Measurements from ENCODE around the gene ATP1B2.

ATP1B2 gene

GRCh38 chr17:7686222-7687071 lies 35.7 kb downstream of the ATP1B2 start:
- DNase-seq, result peak; percentile 68

DNA sequence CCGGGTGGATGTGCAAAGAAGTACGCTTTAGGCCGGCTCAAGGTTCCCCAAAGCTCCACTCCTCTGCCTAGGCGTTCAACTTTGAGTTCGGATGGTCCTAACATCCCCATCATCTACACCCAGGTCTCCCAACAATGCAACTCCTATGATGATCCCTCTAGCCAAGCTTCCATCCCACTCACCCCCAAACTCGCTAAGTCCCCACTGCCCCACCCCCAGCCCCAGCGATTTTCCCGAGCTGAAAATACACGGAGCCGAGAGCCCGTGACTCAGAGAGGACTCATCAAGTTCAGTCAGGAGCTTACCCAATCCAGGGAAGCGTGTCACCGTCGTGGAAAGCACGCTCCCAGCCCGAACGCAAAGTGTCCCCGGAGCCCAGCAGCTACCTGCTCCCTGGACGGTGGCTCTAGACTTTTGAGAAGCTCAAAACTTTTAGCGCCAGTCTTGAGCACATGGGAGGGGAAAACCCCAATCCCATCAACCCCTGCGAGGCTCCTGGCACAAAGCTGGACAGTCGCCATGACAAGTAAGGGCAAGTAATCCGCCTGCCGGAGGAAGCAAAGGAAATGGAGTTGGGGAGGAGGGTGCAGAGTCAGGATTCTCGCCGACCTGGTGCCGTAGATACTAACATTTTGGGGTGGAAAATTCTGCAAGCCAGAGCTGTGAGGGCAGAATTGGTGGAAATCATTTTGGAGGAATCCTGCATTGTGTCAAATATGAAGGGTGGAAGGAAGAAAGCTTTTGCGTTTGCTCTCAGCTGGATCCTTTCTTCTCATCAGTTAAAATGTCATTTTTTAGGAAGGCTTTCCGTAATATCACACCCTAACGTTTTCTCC lies 36.6 kb downstream of the ATP1B2 start, which contains the start of gene TP53:
TP53 (minus strand) TSS at position 419 of the 836 bp plus-strand sequence. CDS start 10,896 bp downstream, outside the sequence.
- DNase-seq, result peak; percentile 82

- DNase-seq, result peak; percentile 97
Observed at GRCh38 chr17:7687908-7688807, 37.4 kb downstream of the ATP1B2 start, which contains the start of gene WRAP53. Gene WRAP53 (plus strand): TSS chr17:7688477. CDS start chr17:7688649, 172 bp downstream.

GRCh38 chr17:7688808-7689316 lies 38.1 kb downstream of the ATP1B2 start:
- no peak for DNase-seq

- no peak for DNase-seq
Observed at GRCh38 chr17:7695586-7695985, 44.9 kb downstream of the ATP1B2 start.

DNA sequence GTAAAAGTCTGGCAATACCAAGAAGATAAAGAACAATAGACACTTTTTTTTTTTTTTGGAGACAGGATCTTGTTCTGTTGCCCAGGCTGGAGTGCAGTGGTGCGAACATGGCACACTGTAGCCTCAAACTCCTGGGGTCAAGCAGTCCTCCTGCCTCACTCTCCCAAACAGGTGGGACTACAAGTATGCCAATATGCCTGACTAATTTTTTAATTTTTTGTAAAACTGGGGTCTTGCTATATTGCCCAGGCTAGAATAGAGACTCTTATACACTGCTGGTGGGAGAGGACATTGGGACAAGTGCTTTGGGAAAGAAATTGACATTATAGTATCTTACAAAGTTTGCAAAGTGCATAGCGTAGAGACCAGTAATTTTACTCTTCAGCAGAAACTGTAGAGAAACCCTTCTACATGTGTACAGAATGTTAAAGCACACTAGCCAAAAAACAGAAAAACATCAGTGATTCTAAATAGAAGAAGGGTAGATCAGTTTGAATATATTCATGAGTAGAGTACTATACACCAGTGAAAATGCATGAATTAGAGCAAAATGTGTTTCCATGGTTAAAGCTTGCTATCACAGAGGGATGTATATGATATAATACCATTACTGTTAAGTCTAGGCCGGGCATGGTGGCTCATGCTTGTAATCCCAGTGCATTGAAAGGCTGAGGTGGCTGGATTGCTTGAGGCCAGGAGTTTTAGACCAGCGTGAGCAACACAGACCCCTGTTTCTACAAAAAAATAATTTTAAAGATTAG lies 47.3 kb downstream of the ATP1B2 start:
- DNase-seq, result no peak

GRCh38 chr17:7700510-7700909 lies 49.8 kb downstream of the ATP1B2 start:
- no peak for DNase-seq

- no peak for DNase-seq
Observed at GRCh38 chr17:7701681-7702080, 51.0 kb downstream of the ATP1B2 start.

GRCh38 chr17:7702776-7703175 lies 52.0 kb downstream of the ATP1B2 start:
- DNase-seq, result no peak

GRCh38 chr17:7703584-7704479 lies 53.1 kb downstream of the ATP1B2 start:
- DNase-seq, result no peak

GRCh38 chr17:7704601-7705268 lies 54.0 kb downstream of the ATP1B2 start, which contains the start of gene EFNB3:
Gene EFNB3 (plus strand): TSS chr17:7705202. CDS start chr17:7705599, 397 bp downstream.
- DNase-seq, result no peak

DNA sequence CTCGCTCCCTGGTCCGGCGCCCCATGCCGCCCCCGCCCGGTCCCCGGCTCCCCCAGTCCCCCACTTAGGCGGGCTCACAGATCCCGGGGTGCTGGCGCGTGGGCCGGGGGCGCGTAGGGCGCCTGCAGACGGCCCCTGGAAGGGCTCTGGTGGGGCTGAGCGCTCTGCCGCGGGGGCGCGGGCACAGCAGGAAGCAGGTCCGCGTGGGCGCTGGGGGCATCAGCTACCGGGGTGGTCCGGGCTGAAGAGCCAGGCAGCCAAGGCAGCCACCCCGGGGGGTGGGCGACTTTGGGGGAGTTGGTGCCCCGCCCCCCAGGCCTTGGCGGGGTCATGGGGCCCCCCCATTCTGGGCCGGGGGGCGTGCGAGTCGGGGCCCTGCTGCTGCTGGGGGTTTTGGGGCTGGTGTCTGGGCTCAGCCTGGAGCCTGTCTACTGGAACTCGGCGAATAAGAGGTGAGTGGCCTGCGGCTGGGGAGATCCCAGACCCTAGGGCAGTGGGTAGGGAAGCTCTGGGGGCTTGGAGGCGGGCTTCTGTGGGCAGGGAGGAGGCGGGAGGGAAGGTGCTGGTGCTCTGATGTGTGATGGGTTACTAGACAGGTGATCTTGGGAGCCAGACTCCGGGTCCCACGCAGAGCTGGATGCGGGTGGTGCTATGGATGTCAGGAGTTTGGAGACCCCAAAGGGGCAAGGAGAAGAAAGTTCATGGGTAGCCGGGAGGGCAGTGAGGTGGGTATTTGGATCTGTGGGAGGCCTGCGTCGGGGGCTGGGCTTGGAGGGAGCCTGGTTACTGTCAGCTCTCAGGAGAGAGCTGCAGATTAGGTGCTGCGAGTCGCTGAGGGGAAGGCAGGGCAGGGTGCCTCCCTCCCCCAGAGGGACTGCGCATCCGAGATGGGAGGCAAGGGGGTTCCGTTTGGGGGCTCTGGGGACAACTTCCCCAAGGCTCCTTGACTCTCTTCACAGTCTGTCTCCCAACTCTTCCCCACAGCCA lies 54.8 kb downstream of the ATP1B2 start:
- DNase-seq, result no peak

- no peak for DNase-seq
Observed at GRCh38 chr17:7706631-7707354, 56.1 kb downstream of the ATP1B2 start.
